ENCODE data around the gene ZFP30.

- TF ChIP-seq CTCF (IDR thresholded peaks at IDR 0.05; ENCODE audit: low read depth, low read length) (no peak), EZH2phosphoT487 (IDR thresholded peaks at IDR 0.05; ENCODE audit: low read depth) (no peak)
Measured at GRCh38 chr19:37669450-37669914, 14.2 kb upstream of the ZFP30 start.
